T-helper 1 cell treated with Interleukin-12 subunit alpha and Interleukin-12 subunit beta and Interleukin-4 antibody, amounts not matched to agents 30 μg/mL and 1 μg/mL, for 36 hours (primary cell): ENCODE results near the gene XRCC6.
"Not testable (repeated sequence)": the region's sequence is repeated elsewhere in the genome, so short reads cannot be mapped to it uniquely, and the experiment has no call there.

Experiments used
- H3K27ac Mint-ChIP-seq: one replicate; pipeline ENCODE4 v1.8.0; 2021; ENCODE audit warnings: mild to moderate bottlenecking, mixed read lengths
- H3K27me3 Mint-ChIP-seq: one replicate; pipeline ENCODE4 v1.8.0; 2021; ENCODE audit warnings: low read depth, mixed read lengths
- H3K36me3 Mint-ChIP-seq: one replicate; pipeline ENCODE4 v1.8.0; 2021; ENCODE audit warnings: low read depth, mixed read lengths
- H3K4me1 Mint-ChIP-seq: one replicate; pipeline ENCODE4 v1.8.0; 2021; ENCODE audit warnings: low read depth, mixed read lengths
- H3K4me3 Mint-ChIP-seq: one replicate; pipeline ENCODE4 v1.8.0; 2021; ENCODE audit warnings: mild to moderate bottlenecking, moderate library complexity, mixed read lengths
- H3K9me3 Mint-ChIP-seq: one replicate; pipeline ENCODE4 v1.8.0; 2021; ENCODE audit warnings: mixed read lengths

Gene XRCC6

DNA sequence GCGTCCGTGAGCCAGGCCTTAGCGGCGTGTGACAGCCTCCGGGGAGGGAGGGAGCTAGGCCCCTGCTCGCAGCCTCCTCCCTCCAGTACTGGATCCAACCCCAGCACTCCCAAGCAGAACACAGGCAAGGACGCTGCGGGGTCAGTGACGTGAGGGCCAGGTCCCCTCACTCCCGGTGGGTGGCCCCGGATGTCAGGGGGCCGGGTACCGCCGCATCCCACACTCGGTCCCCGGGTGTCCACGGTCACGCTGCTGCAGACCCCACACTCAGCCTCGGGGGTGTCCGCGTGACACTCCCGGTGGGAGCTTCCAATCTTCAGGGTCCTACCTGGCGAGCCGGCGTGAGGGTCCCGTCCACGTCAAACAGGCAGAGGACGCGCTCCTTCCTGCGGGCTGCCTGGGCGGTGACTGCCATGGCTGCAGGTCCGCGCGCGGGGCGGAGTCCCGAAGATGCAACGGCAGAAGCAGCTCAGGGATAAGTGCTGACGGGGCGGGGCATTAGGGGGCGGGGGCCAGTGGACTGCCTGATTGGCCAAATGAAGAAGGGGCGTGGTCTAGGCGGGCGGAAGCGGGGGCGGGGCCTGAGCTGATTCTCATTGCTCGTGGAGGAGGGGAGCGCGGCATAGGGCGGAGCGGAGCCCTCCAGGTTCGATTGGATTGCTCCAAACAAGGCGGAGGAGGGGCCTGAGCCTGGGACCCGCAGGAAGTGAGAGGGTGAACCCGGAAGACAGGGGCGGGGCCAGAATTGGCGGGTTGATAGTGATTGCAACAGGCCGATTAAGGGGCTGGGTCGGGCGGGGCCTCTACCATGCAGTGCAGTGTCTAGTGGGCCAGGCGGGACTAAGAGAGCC lies 31.5 kb upstream of the XRCC6 start, which contains the start of gene PMM1:
Gene PMM1, minus strand, starts transcription at position 450 of the 851 bp plus-strand sequence. Its CDS starts 35 bp downstream, at position 415.
- H3K4me3 Mint-ChIP-seq: peak within 1 kb of the TSS; percentile 93
- H3K27ac Mint-ChIP-seq: peak within 1 kb of the TSS; percentile 88
- H3K9me3 Mint-ChIP-seq: no peaks in the 10 kb centered on the region
- H3K4me1 Mint-ChIP-seq: peaks cover 6% of the 10 kb centered on the region
- peaks cover 6% of the 10 kb centered on the region for H3K36me3 Mint-ChIP-seq
- H3K27me3 Mint-ChIP-seq: no peaks in the 10 kb centered on the region

DNA sequence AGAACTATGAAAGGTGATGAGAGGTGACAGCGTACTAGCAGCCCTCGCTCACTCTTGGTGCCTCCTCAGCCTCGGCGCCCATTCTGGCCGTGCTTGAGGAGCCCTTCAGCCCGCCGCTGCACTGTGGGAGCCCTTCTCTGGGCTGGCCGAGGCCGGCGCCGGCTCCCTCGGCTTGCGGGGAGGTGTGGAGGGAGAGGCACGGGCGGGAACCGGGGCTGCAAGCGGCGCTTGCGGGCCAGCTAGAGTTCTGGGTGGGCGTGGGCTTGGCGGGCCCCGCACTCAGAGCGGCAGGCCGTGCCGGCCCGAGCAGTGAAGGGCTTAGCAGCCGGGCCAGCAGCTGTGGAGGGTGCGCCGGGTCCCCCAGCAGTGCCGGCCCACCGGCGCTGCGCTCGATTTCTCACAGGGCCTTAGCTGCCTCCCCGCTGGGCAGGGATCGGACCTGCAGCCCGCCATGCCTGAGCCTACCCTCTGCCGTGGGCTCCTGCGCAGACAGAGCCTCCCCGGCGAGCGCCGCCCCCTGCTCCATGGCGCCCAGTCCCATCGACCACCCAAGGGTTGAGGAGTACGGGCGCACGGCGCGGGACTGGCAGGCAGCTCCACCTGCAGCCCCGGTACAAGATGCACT lies 27.6 kb upstream of the XRCC6 start:
- not testable (repeated sequence) for H3K9me3 Mint-ChIP-seq, H3K4me1 Mint-ChIP-seq, H3K36me3 Mint-ChIP-seq, H3K27me3 Mint-ChIP-seq, H3K27ac Mint-ChIP-seq, H3K4me3 Mint-ChIP-seq

DNA sequence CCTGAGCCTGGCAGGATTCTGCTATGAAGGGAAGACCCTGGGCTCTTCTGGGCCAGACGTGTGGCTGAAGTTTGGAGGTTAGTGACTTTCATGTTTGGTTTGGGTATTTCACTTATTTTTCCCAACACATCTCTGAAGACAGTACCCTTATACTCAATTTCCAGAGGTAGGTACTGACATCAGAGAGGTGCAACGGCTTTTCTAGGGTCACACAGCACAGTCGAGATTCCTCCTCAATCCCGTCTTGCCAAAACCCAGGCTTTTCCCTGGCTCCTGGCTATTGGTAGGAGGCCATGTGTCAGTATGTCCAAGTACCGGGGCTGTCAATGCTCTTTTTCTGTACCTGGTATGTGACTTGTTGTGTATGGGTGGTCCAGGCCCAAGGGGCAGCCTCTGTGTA lies 25.4 kb upstream of the XRCC6 start:
- Mint-ChIP-seq H3K36me3 (peaks cover 5% of the 10 kb centered on the region), H3K27me3 (no peaks in the 10 kb centered on the region), H3K9me3 (no peaks in the 10 kb centered on the region), H3K27ac (no peak overlapping the region), H3K4me1 (peaks cover 5% of the 10 kb centered on the region), H3K4me3 (no peak overlapping the region)

DNA sequence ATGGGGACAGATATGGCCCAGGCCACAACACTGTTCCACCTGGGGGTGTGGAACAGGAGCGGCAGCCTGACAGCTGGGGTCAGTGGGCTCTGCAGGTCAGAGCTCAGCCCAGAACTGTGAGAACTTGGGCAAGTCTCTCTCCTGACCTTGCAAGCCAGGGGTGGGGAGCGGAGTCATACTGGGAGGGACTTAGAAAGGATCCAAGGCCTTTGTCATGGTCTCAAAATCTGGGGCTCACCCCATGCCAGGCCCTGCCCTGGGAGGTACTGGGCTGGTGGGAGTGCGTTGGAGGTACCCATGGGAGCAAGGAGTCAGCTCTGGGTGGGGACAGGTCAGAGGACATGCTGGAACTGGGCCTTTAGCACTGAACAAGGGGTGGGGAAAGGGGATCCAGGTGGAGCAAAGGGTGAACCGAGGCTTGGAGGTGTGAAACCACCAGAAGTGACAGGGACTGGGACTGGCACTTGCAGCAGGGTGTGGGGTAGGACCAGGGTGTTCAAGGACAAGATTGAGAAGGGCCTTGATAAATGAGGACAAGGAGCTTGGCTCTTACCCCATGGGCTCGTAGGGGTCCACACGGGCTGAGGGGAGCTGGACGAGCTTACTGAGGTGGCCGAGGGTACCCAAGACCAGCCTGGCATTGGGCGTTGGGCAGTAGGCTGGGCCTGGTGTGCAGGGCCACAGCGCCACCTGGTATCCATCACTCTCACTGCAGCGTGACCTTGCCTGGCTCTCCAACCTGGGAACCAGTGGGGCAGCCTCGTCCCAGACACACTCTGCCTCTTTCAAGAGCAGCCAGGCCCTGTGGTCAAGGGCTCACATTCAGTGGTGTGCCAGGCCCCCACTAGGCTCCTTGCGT lies 24.1 kb upstream of the XRCC6 start:
- H3K36me3 Mint-ChIP-seq: peaks cover 13% of the 10 kb centered on the region
- H3K9me3 Mint-ChIP-seq: no peaks in the 10 kb centered on the region
- H3K4me3 Mint-ChIP-seq: no peak overlapping the region
- peaks cover 3% of the 10 kb centered on the region for H3K27me3 Mint-ChIP-seq
- H3K27ac Mint-ChIP-seq: no peak overlapping the region
- H3K4me1 Mint-ChIP-seq: peaks cover 7% of the 10 kb centered on the region

DNA sequence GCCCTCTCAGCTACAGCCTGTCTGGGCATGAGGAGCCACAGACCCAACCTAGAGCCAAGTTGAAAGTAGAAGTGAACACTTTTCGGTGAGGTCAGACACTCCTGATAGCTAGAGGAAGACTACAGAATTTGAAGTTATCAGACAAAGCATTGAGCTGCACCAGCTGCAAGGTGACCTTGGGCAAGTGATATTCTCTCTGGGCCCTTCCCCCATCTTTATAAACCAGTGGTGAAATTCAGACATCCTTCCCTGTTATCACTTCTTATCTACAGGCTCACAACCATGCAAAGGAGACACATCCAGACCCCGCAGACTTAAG lies 23.5 kb upstream of the XRCC6 start:
- Mint-ChIP-seq H3K27me3 (peaks cover 3% of the 10 kb centered on the region), H3K9me3 (no peaks in the 10 kb centered on the region), H3K27ac (no peak overlapping the region), H3K4me3 (no peak overlapping the region), H3K36me3 (peaks cover 18% of the 10 kb centered on the region), H3K4me1 (peaks cover 7% of the 10 kb centered on the region)

DNA sequence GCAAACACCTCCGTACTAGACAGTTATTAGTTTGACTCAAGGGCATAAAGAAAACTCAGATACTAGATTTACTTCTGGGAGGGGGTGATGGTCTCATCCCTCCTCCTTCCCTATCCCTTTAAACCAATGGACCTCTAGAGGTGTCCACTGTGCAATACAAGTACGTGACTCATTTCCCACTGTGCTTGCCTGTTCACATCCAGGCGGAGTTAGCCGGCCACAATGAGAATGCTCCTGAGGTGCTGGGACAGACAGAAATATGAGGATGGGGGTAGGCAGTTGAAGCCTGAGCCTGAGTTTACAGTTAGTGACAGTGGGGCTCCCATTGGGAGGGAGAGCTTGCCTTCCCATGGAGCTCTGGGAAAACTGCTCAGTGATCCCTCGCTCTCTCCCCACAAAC lies 23.0 kb upstream of the XRCC6 start:
- H3K27me3 Mint-ChIP-seq: peaks cover 3% of the 10 kb centered on the region
- no peak overlapping the region for H3K27ac Mint-ChIP-seq
- peaks cover 23% of the 10 kb centered on the region for H3K36me3 Mint-ChIP-seq
- no peaks in the 10 kb centered on the region for H3K9me3 Mint-ChIP-seq
- H3K4me1 Mint-ChIP-seq: peaks cover 11% of the 10 kb centered on the region
- no peak overlapping the region for H3K4me3 Mint-ChIP-seq

DNA sequence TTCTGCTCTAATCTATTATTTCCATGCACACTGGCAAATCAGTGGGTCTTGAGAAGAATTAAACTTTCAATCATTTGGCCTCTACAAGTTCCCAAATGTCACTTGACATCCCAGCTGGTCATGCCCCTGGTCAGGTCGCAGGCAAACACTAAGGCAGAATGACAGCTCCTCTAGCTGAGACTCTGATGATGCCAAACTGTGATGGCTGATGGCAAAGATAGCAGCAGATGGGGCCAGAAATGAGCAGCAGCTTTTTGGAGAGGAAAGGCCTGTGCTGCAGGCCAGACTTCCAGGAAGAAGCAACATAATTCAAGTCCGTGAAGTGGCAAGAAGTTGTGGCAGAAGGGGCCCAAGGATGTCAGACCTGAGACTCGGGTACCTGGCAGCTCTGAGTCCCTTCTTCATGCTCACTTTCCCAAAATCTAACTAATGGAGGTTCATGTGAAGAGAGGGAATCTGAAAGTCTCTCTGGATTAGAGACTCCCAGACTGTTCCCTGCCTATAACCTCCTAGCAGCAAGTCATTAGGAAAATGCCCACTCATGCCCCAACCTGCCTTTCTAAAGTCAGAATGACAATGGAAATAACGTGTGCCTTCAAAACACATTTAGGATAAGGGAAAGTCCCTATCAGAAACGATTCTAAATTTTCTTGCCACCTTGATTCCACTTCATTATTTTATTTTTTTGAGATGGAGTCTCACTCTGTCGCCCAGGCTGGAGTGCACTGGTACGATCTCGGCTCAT lies 22.0 kb upstream of the XRCC6 start:
- H3K27me3 Mint-ChIP-seq: peaks cover 3% of the 10 kb centered on the region
- H3K4me1 Mint-ChIP-seq: peaks cover 20% of the 10 kb centered on the region
- H3K4me3 Mint-ChIP-seq: no peak overlapping the region
- H3K36me3 Mint-ChIP-seq: peaks cover 32% of the 10 kb centered on the region
- no peak overlapping the region for H3K27ac Mint-ChIP-seq
- H3K9me3 Mint-ChIP-seq: no peaks in the 10 kb centered on the region

DNA sequence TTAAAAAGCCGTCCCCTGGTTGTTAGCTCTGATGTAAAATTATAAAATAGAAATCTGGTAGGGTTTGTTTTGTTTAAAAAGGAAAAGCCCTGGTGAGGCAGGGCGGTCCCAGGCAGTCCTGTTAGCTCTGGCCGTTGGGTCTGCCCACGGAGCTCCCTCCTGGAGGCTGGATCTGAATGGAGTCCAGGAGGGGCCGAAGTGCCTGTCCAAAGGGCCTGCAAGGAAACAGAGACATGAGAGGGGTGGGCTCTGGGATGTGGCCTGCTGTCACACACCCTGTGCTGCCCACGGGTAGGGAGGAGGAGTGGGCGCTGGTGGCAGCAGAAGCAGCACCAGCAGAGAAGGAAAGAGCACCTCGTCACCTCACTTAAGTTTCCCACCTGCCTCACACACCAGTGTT lies 20.1 kb upstream of the XRCC6 start:
- Mint-ChIP-seq H3K27me3 (peaks cover 6% of the 10 kb centered on the region), H3K9me3 (no peaks in the 10 kb centered on the region), H3K4me3 (no peak overlapping the region), H3K36me3 (peaks cover 49% of the 10 kb centered on the region), H3K4me1 (peaks cover 31% of the 10 kb centered on the region), H3K27ac (no peak overlapping the region)

DNA sequence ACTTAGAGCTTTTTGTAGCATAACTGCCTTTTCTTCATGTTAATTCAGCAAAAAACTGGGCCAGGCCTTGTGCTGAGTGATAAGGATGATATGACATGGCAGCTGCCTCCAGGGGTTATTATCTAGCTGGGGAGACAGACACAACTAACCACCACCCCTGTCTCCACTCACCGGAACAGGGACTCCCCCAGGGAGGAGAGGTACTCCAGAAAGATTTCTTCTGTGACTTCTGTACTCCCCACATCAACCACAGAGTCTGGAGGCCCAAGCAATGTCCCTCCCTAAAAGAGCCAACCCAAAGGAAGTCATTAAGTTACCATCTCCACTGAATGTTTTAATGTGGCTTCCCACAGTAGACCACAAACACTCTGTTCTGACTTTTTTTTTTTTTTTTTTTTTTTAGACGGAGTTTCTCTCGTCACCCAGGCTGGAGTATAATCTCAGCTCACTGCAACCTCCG lies 17.2 kb upstream of the XRCC6 start:
- Mint-ChIP-seq H3K27ac (peak overlapping the region; percentile 78), H3K4me3 (no peak overlapping the region), H3K27me3 (peaks cover 9% of the 10 kb centered on the region), H3K36me3 (peaks cover 70% of the 10 kb centered on the region), H3K4me1 (peaks cover 31% of the 10 kb centered on the region), H3K9me3 (no peaks in the 10 kb centered on the region)

DNA sequence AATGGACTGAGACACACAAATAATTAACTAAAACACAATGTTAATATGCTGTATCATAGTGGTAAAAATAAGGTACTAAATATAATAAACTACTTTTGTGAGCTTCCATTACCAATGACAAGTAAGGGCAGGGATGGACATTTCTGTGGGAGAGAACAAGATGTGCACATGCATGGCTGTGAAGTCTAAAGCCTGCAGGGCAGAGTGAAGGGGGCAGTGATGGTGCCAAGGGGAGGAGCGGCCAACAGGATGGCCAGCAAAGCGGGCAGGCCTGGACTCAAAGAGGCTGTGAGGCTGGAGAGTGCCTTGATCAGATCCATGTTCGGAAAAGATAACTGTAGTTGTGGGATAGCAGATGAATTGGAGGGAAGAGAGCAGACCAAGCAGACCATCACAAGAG lies 12.7 kb upstream of the XRCC6 start:
- Mint-ChIP-seq H3K27me3 (peaks cover 6% of the 10 kb centered on the region), H3K4me1 (peaks cover 19% of the 10 kb centered on the region), H3K4me3 (no peak overlapping the region), H3K27ac (no peak overlapping the region), H3K9me3 (no peaks in the 10 kb centered on the region), H3K36me3 (peaks cover 49% of the 10 kb centered on the region)

DNA sequence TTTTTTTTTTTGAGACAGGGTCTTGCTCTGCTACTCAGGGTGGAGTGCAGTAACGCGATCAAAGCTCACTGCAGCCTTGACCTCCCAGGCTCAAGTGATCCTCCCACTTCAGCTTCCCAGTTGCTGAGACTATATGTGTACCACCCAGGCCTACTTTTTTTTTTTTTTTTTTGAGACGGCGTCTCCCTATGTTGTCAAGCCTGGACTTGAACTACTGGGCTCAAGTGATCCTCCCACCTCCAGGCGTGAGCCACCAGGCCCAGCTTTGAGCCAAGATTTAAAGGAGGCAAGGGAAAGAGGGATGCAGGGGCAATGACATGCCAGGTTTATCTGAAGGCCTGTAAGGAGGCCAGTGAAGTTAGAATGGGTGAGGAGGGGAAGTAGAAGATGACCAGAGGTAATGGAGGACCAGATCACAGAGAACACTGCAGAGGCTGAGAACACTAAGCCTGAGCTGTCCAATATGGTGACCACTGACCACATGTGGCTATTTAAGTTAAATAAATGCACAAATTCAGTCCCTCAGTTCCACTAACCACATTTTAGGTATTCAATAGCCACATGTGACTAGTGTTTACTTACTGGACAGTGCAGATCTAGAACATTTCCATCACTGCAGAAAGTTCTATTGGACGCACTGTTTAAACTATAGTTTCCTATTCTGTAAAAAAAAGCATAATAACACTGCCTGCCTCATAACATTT lies 8.3 kb upstream of the XRCC6 start:
- Mint-ChIP-seq H3K27ac (no peak overlapping the region), H3K4me1 (peaks cover 13% of the 10 kb centered on the region), H3K9me3 (no peaks in the 10 kb centered on the region), H3K36me3 (peaks cover 12% of the 10 kb centered on the region), H3K4me3 (no peak overlapping the region), H3K27me3 (no peaks in the 10 kb centered on the region)

DNA sequence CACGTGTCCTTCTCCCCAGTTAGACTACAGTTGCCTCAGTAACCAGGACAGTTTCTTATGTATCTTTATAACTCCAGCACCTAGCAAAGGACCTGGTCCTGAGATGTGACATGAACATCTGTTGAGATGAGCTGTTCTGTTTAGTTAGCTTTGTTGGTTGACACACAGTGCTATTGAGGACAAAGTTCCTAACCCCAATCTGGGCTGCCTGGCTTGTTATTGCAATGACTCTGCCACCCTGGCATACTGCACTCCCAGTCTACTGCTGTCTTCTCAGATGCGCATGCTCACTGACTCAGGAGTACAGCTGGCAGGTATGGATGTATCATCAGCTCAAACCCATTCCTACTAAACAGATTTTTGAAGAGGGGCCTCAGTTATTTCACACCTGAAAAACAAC lies 7.6 kb upstream of the XRCC6 start:
- H3K4me1 Mint-ChIP-seq: peaks cover 15% of the 10 kb centered on the region
- H3K9me3 Mint-ChIP-seq: no peaks in the 10 kb centered on the region
- no peak overlapping the region for H3K4me3 Mint-ChIP-seq
- no peak overlapping the region for H3K27ac Mint-ChIP-seq
- peaks cover 7% of the 10 kb centered on the region for H3K36me3 Mint-ChIP-seq
- no peaks in the 10 kb centered on the region for H3K27me3 Mint-ChIP-seq

DNA sequence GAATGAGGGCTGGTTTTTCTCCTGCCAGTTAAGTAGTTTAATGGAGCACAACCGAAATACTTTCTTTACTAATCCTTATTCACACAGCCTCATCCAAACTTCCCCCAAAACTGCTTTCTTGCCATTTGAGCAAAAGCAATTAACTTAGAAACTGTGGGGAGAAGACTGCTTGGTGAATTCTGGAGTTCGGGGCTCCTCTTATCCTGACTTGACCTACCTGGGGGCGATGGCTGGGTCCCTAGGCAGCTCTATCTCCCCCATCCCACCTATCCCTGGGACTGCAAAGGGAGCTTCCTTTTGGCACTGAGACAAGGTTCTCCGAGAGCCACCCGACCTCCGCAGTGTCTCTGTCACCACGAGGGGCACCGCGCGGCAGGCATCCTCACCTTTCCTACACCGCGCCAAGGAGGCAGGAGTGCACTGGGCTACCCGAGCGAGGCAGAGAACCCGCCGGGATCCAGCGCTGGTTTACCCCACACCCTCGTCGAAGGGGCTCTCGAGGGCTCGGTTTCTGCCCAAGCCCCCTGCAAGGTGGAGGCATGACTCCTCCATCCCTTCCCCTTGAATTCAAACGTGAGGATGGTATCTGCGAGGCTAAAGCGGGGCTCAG lies 1.0 kb upstream of the XRCC6 start:
- no peaks in the 10 kb centered on the region for H3K9me3 Mint-ChIP-seq
- H3K4me1 Mint-ChIP-seq: peaks cover 40% of the 10 kb centered on the region
- H3K4me3 Mint-ChIP-seq: peak overlapping the region; percentile 94
- H3K36me3 Mint-ChIP-seq: peaks cover 12% of the 10 kb centered on the region
- H3K27me3 Mint-ChIP-seq: no peaks in the 10 kb centered on the region
- peak overlapping the region; percentile 94 for H3K27ac Mint-ChIP-seq
